HepG2 (cell line): ENCODE results near the gene HSDL1. TPM values are rescaled to one million over a fixed set of nuclear protein-coding genes. Genes with fewer than 3 reads are reported as not detected.

Experiments
- BHLHE40 ChIP-seq: IDR thresholded peaks from 2 replicates; pipeline ENCODE4 v1.6.1; 2011; ENCODE audit warnings: low read length, improper control_type of control experiment
- BORCS8-MEF2B ChIP-seq: sonication (generic); formaldehyde crosslinking; IDR thresholded peaks from 2 replicates; pipeline ENCODE4 v1.8.0; 2022; ENCODE audit warnings: mild to moderate bottlenecking, missing genetic modification reagents
- HNF4G ChIP-seq, 2 experiments: sonication (generic) in 1 of 2; formaldehyde crosslinking in 1 of 2; IDR thresholded peaks; 2 replicates each; pipeline versions ENCODE4 v1.4.0 to v1.6.1; 2011 to 2020; ENCODE audit warnings: borderline replicate concordance in 2 of 2, low read depth in 2 of 2, mild to moderate bottlenecking in 2 of 2, low read length in 1 of 2, missing genetic modification reagents in 1 of 2, moderate library complexity in 1 of 2
- KDM5B ChIP-seq: sonication (generic); formaldehyde crosslinking; IDR thresholded peaks from 2 replicates; pipeline ENCODE4 v1.4.0; 2020; ENCODE audit warnings: missing genetic modification reagents, mild to moderate bottlenecking, borderline replicate concordance
- PAXIP1 ChIP-seq: sonication (generic); formaldehyde crosslinking; conservative IDR thresholded peaks from 2 replicates; pipeline ENCODE4 v1.4.0; 2020; ENCODE audit warnings: mild to moderate bottlenecking, missing genetic modification reagents, moderate library complexity
- RFXANK ChIP-seq: IDR thresholded peaks from 2 replicates; pipeline ENCODE4 v1.6.1; 2016
- SNAPC2 ChIP-seq: sonication (generic); formaldehyde crosslinking; IDR thresholded peaks from 2 replicates; pipeline ENCODE4 v1.8.1; 2022; ENCODE audit warnings: mild to moderate bottlenecking, missing genetic modification reagents
- ZNF318 ChIP-seq: sonication (generic); formaldehyde crosslinking; IDR thresholded peaks from 2 replicates; pipeline ENCODE4 v1.4.0; 2020; ENCODE audit warnings: mild to moderate bottlenecking, missing genetic modification reagents
- ZNF343 ChIP-seq: sonication (generic); formaldehyde crosslinking; IDR thresholded peaks from 2 replicates; pipeline ENCODE4 v1.4.0; 2020; ENCODE audit warnings: mild to moderate bottlenecking, missing genetic modification reagents
- ZNF660 ChIP-seq: sonication (generic); formaldehyde crosslinking; IDR thresholded peaks from 2 replicates; pipeline ENCODE4 v1.5.1; 2020; ENCODE audit warnings: mild to moderate bottlenecking, low read depth, missing genetic modification reagents, borderline replicate concordance
- ZSCAN29 ChIP-seq: sonication (generic); formaldehyde crosslinking; conservative IDR thresholded peaks from 2 replicates; pipeline ENCODE4 v1.4.0; 2020; ENCODE audit warnings: mild to moderate bottlenecking, missing genetic modification reagents
- polyA plus RNA-seq, 8 experiments: library from polyadenylated mRNA; depleted of rRNA in 3 of 8; stranded (reverse) in 7 of 8; unstranded in 1 of 8; fragments of >200 nt; fragmentation: Illumina TruSeq in 4 of 8; extraction: Trizol in 4 of 8; gene quantifications; 2 replicates each; pipeline versions ENCODE4 v1.2.1 to v1.2.3, GENCODE V29; 2011 to 2016; ENCODE audit warnings: low read depth in 4 of 8, missing spikeins in 1 of 8, mixed read lengths in 1 of 8; ENCODE audit not compliant: insufficient read depth in 1 of 8
- total RNA-seq, 5 experiments: library from RNA; depleted of rRNA; stranded (reverse); fragments of >200 nt; fragmentation: Illumina TruSeq; extraction: Trizol; gene quantifications; 2 replicates each; pipeline ENCODE4 v1.2.3, GENCODE V29; 2016; ENCODE audit warnings: low read depth in 1 of 5
- TF ChIP-seq, protein P1 (sequence below): IDR thresholded peaks from 2 replicates; pipeline ENCODE4 v1.6.1; 2016; ENCODE audit warnings: low read depth, borderline replicate concordance
- TF ChIP-seq, protein P2 (sequence below): sonication (generic); formaldehyde crosslinking; IDR thresholded peaks from 2 replicates; pipeline ENCODE4 v1.4.0; 2020; ENCODE audit warnings: missing genetic modification reagents

Gene HSDL1
- total and polyA plus RNA-seq, 2 of the 13 experiments (the other 11 are each of a cell fraction or from before 2014, with no cell fraction given), result 49.2 to 49.7 TPM

- 0 out of 2 replicates have a peak, but pooled peaks have one; percentile 35 for TF ChIP-seq PAXIP1 (CRISPR knock-in tag)
- TF ChIP-seq HNF4G (IDR thresholded peaks at IDR 0.05; ENCODE audit: borderline replicate concordance, low read depth, low read length), result no peak
- no peak for TF ChIP-seq HNF4G (CRISPR knock-in tag; IDR thresholded peaks at IDR 0.05; ENCODE audit: borderline replicate concordance, low read depth)
- 0 out of 2 replicates have a peak, but pooled peaks have one; percentile 34 for TF ChIP-seq ZSCAN29 (CRISPR knock-in tag)
- TF ChIP-seq, protein P1, sequence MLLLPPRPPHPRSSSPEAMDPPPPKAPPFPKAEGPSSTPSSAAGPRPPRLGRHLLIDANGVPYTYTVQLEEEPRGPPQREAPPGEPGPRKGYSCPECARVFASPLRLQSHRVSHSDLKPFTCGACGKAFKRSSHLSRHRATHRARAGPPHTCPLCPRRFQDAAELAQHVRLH, result peak; percentile 98
- peak; percentile 54; the same call in 1 of the 2 replicates for TF ChIP-seq BHLHE40
- 0 out of 2 replicates have a peak, but pooled peaks have one; percentile 22 for TF ChIP-seq ZNF318
- TF ChIP-seq SNAPC2 (CRISPR knock-in tag), result no peak
- TF ChIP-seq ZNF343 (CRISPR knock-in tag), result peak; percentile 58; the same call in 1 of the 2 replicates
- TF ChIP-seq RFXANK (CRISPR knock-in tag), result peak; percentile 82
- peak; percentile 94 for TF ChIP-seq BORCS8-MEF2B (CRISPR knock-in tag)
- TF ChIP-seq, protein P2, sequence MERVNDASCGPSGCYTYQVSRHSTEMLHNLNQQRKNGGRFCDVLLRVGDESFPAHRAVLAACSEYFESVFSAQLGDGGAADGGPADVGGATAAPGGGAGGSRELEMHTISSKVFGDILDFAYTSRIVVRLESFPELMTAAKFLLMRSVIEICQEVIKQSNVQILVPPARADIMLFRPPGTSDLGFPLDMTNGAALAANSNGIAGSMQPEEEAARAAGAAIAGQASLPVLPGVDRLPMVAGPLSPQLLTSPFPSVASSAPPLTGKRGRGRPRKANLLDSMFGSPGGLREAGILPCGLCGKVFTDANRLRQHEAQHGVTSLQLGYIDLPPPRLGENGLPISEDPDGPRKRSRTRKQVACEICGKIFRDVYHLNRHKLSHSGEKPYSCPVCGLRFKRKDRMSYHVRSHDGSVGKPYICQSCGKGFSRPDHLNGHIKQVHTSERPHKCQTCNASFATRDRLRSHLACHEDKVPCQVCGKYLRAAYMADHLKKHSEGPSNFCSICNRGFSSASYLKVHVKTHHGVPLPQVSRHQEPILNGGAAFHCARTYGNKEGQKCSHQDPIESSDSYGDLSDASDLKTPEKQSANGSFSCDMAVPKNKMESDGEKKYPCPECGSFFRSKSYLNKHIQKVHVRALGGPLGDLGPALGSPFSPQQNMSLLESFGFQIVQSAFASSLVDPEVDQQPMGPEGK (CRISPR knock-in tag), result peak; percentile 71
- peak; percentile 92 for TF ChIP-seq KDM5B (CRISPR knock-in tag)
- no peak for TF ChIP-seq ZNF660 (CRISPR knock-in tag)
Measured at GRCh38 chr16:84186685-84187437, 41.9 kb upstream of the HSDL1 start, which contains the start of gene TAF1C (continued).
